SU-DHL-6 (cell line): ENCODE results near the gene NDUFS7.

Experiments used
- EZH2phosphoT487 ChIP-seq: fragments of 200-600 bp; sonication (generic), shearing (Covaris generic); conservative IDR thresholded peaks from 2 replicates; pipeline ENCODE4 v1.6.1; 2018; ENCODE audit warnings: mild to moderate bottlenecking, antibody characterized with exemption, low read length, moderate library complexity, mixed read lengths
- TF ChIP-seq, protein P1 (sequence below): fragments of 200-600 bp; sonication (generic); IDR thresholded peaks from one replicate; pipeline ENCODE4 v1.5.1; 2017; ENCODE audit warnings: antibody characterized with exemption, mild to moderate bottlenecking, low read length, moderate library complexity; ENCODE audit not compliant: insufficient read depth, poor library complexity, severe bottlenecking

DNA sequence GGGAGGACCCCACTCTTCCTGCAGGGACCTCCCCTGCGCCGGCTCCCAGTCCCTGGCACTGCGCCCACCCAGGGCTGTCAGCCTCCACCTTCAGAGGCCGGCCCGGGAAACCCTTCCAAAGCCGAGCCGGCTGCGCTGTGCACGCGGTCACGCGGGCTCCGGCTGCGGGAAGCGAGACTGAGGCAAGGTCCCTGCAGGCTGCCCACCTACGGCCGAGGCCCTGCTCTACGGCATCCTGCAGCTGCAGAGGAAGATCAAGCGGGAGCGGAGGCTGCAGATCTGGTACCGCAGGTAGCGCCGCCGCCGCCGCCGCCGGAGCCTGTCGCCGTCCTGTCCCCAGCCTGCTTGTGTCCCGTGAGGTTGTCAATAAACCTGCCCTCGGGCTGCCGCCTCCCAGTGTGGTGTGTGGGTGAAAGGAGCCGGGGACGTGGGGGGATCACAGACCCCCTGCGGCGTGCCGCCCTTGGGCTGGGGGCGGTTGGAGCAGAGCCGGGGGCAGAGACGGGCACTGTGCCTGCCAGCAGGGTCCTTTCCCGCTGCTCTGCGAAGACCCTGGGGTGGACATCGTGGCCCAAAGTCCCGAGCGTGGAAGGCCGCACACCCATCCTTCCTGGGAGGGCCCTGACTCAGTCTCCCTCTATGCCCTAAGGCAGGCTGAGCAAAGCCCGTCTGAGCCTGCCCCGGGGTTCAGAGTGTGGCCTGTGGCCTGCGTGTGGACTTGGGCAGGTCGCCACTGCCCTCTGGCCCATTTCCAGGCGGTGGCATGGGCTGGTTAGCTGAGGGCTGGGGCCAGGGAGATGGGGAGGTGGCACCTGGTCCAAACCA is 11.7 kb downstream of the NDUFS7 start:
- TF ChIP-seq, protein P1, sequence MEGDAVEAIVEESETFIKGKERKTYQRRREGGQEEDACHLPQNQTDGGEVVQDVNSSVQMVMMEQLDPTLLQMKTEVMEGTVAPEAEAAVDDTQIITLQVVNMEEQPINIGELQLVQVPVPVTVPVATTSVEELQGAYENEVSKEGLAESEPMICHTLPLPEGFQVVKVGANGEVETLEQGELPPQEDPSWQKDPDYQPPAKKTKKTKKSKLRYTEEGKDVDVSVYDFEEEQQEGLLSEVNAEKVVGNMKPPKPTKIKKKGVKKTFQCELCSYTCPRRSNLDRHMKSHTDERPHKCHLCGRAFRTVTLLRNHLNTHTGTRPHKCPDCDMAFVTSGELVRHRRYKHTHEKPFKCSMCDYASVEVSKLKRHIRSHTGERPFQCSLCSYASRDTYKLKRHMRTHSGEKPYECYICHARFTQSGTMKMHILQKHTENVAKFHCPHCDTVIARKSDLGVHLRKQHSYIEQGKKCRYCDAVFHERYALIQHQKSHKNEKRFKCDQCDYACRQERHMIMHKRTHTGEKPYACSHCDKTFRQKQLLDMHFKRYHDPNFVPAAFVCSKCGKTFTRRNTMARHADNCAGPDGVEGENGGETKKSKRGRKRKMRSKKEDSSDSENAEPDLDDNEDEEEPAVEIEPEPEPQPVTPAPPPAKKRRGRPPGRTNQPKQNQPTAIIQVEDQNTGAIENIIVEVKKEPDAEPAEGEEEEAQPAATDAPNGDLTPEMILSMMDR: no peak
- TF ChIP-seq EZH2phosphoT487: no peak
